Mesothelial cell of epicardium (in vitro differentiated cells): ENCODE results near the gene CENATAC. TPM values are rescaled to one million over a fixed set of nuclear protein-coding genes. Genes with fewer than 3 reads are reported as not detected.
"Not testable (repeated sequence)": the region's sequence is repeated elsewhere in the genome, so short reads cannot be mapped to it uniquely, and the experiment has no call there.

Source experiments
- DNase-seq, 2 experiments: peaks; one replicate each; pipeline ENCODE4 v3.0.0; 2021; ENCODE audit warnings: low spot score in 2 of 2; ENCODE audit not compliant: unreplicated experiment in 2 of 2
- H3K27ac Mint-ChIP-seq: 2 replicates; pipeline ENCODE4 v1.8.0; 2021; ENCODE audit warnings: mixed read lengths
- H3K27me3 Mint-ChIP-seq: 2 replicates; pipeline ENCODE4 v1.8.0; 2021; ENCODE audit warnings: low read depth, mixed read lengths
- H3K36me3 Mint-ChIP-seq: 2 replicates; pipeline ENCODE4 v1.8.0; 2021; ENCODE audit warnings: mixed read lengths
- H3K4me1 Mint-ChIP-seq: 2 replicates; pipeline ENCODE4 v1.8.0; 2021; ENCODE audit warnings: mixed read lengths
- H3K4me3 Mint-ChIP-seq: 2 replicates; pipeline ENCODE4 v1.8.0; 2021; ENCODE audit warnings: mild to moderate bottlenecking, moderate library complexity, mixed read lengths
- H3K9me3 Mint-ChIP-seq: 2 replicates; pipeline ENCODE4 v1.8.0; 2021; ENCODE audit warnings: mixed read lengths
- CTCF ChIP-seq: fragments of 200-600 bp; sonication (generic); IDR thresholded peaks from one replicate; pipeline ENCODE4 v1.5.0; 2021; ENCODE audit warnings: antibody characterized with exemption; ENCODE audit not compliant: unreplicated experiment
- total RNA-seq: library from RNA; stranded (reverse); gene quantifications from 3 replicates; pipeline ENCODE4 v1.2.1, GENCODE V29; 2021

The CENATAC gene
- total RNA-seq, 1 donor from 2014 or later, result 69.1 TPM

GRCh38 chr11:119029340-119030028, 31.5 kb downstream of the CENATAC start:
- H3K4me3 Mint-ChIP-seq, result peak overlapping the region; percentile 68
- peak overlapping the region; percentile 15 for H3K27ac Mint-ChIP-seq

GRCh38 chr11:119030029-119030328, 32.0 kb downstream of the CENATAC start:
- peaks cover 10% of the 10 kb centered on the region for H3K36me3 Mint-ChIP-seq
- peaks cover 14% of the 10 kb centered on the region for H3K4me1 Mint-ChIP-seq
- H3K4me3 Mint-ChIP-seq, result peak overlapping the region; percentile 68
- H3K27ac Mint-ChIP-seq, result peak overlapping the region; percentile 15
- H3K9me3 Mint-ChIP-seq, result no peaks in the 10 kb centered on the region
- no peak for TF ChIP-seq CTCF
- no peak for DNase-seq
- H3K27me3 Mint-ChIP-seq, result no peaks in the 10 kb centered on the region

More at GRCh38 chr11:119029340-119030028, 31.5 kb downstream of the CENATAC start:
- Mint-ChIP-seq H3K36me3 (peaks cover 14% of the 10 kb centered on the region), H3K4me1 (peaks cover 14% of the 10 kb centered on the region), H3K27me3 (no peaks in the 10 kb centered on the region), H3K9me3 (no peaks in the 10 kb centered on the region)
- DNase-seq, result no peak
- no peak for TF ChIP-seq CTCF

GRCh38 chr11:119030329-119031047, 32.5 kb downstream of the CENATAC start, which contains the start of gene SLC37A4:
Gene SLC37A4, minus strand, starts transcription at chr11:119030877.
- Mint-ChIP-seq H3K27me3 (no peaks in the 10 kb centered on the region), H3K36me3 (peaks cover 5% of the 10 kb centered on the region)

GRCh38 chr11:119031912-119032280, 34.0 kb downstream of the CENATAC start:
- DNase-seq, result no peak
- Mint-ChIP-seq H3K4me3 (no peak overlapping the region), H3K27me3 (no peaks in the 10 kb centered on the region), H3K4me1 (peaks cover 14% of the 10 kb centered on the region), H3K27ac (no peak overlapping the region), H3K9me3 (no peaks in the 10 kb centered on the region), H3K36me3 (peaks cover 3% of the 10 kb centered on the region)
- TF ChIP-seq CTCF, result no peak

More at GRCh38 chr11:119030329-119031047, 32.5 kb downstream of the CENATAC start, which contains the start of gene SLC37A4:
- peak; percentile 75 for TF ChIP-seq CTCF
- H3K9me3 Mint-ChIP-seq, result no peaks in the 10 kb centered on the region
- H3K27ac Mint-ChIP-seq, result peak within 1 kb of the TSS; percentile 25
- peaks cover 14% of the 10 kb centered on the region for H3K4me1 Mint-ChIP-seq
- peak within 1 kb of the TSS; percentile 68 for H3K4me3 Mint-ChIP-seq
- DNase-seq, result peak; percentile 95 to 98

GRCh38 chr11:119033421-119033820, 35.5 kb downstream of the CENATAC start:
- not testable (repeated sequence) for H3K36me3 Mint-ChIP-seq, H3K4me3 Mint-ChIP-seq, DNase-seq, H3K27me3 Mint-ChIP-seq, H3K27ac Mint-ChIP-seq, H3K9me3 Mint-ChIP-seq
- H3K4me1 Mint-ChIP-seq, result peaks cover 14% of the 10 kb centered on the region

- H3K27ac Mint-ChIP-seq, result no peak overlapping the region
- H3K36me3 Mint-ChIP-seq, result no peaks in the 10 kb centered on the region
- no peaks in the 10 kb centered on the region for H3K27me3 Mint-ChIP-seq
- no peak overlapping the region for H3K4me3 Mint-ChIP-seq
- DNase-seq, result no peak
- H3K9me3 Mint-ChIP-seq, result no peaks in the 10 kb centered on the region
- no peak for TF ChIP-seq CTCF
- peaks cover 2% of the 10 kb centered on the region for H3K4me1 Mint-ChIP-seq
Observed at GRCh38 chr11:119034813-119035212, 36.9 kb downstream of the CENATAC start.
